NCI-H1105 (cell line): ENCODE measurements around the gene MAGEA1.
"Not testable (repeated sequence)": the region's sequence is repeated elsewhere in the genome, so short reads cannot be mapped to it uniquely, and the experiment has no call there.

Source experiments
- DNase-seq: peaks from one replicate; lab custom pipeline; 2025; lab: John Stamatoyannopoulos, UW

The MAGEA1 gene, protein sequence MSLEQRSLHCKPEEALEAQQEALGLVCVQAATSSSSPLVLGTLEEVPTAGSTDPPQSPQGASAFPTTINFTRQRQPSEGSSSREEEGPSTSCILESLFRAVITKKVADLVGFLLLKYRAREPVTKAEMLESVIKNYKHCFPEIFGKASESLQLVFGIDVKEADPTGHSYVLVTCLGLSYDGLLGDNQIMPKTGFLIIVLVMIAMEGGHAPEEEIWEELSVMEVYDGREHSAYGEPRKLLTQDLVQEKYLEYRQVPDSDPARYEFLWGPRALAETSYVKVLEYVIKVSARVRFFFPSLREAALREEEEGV

DNA sequence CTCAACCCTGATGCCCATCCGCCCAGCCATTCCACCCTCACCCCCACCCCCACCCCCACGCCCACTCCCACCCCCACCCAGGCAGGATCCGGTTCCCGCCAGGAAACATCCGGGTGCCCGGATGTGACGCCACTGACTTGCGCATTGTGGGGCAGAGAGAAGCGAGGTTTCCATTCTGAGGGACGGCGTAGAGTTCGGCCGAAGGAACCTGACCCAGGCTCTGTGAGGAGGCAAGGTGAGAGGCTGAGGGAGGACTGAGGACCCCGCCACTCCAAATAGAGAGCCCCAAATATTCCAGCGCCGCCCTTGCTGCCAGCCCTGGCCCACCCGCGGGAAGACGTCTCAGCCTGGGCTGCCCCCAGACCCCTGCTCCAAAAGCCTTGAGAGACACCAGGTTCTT, at the start of gene MAGEA1:
Gene MAGEA1, plus strand, starts transcription at position 154 of the 400 bp plus-strand sequence. CDS start 3,106 bp downstream, outside the sequence.
- no peak for DNase-seq

DNA sequence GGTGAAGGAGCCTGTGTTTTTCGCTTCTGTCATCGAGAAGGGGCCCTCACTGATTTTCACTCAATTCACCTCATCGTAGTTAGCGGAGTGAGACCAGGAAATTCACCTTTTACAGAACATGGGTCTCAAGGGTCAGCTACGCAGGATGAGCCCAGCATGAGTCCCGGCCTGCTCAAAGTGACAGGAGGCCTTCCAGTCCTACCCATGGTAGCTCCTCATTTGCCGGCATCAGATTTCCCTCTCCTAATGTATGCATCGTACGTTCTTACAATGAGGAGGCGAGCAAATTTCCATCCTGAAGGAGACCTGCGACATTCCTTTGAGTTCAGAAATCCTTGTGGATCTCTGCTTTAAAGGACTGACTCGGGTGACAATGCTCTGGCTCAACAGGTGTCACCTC, 46.2 kb upstream of the MAGEA1 start:
- DNase-seq: not testable (repeated sequence)

DNA sequence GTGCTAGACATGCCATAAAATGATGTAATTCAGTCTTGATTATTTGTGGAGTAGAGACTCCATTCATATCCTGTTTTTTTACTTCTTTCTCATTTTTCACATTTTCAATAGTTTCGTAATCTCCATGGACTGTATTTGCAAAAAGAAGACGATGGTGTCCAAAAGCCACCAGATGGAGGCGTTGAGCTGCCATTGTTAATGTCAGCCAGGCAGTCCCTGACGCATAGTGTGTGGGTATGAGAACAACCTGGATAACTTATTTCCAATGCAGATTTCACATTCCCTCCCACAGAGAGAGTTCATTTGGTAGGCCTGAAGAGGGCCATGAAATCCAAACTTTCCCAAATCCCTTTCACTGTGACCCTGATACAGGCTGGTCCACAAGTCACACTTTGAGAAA, 40.0 kb upstream of the MAGEA1 start:
- DNase-seq: not testable (repeated sequence)

DNA sequence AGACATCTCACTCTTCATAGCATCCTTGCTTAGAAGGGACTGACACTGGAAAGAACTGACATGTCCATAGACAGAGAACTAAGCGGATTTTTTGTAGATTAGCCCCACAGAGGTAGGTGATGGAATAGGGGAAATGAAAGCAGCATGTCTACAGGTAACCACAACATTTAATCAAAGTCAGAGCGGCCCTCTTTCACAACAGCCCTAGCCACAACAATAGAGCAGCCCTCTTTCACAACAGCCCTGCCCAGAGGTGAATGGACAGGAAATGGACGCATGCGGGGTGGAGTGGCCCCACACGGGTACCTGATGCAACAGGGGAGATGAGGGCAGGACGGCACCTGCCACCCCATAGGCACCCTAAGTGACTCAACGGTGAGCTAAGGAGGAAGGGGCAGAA, 32.8 kb upstream of the MAGEA1 start:
- not testable (repeated sequence) for DNase-seq

DNA sequence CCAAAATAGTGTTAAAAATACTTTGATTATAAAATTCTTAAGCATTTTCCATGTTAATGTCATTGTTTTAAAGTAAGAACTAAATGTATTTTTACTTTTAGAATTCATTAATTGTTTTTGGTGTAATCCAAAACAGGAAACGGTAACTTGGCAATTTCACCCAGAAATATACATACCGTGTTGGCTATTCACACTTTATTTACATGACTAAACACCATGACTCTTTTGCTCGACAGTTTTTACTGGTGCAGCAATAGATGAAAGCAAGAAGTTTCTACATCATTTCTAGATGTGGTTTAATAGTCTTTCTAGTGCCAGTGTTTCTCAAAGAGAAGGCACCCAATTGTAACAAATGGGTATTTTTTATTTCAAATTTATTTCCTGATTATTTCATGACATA, 25.6 kb upstream of the MAGEA1 start:
- DNase-seq: no peak

DNA sequence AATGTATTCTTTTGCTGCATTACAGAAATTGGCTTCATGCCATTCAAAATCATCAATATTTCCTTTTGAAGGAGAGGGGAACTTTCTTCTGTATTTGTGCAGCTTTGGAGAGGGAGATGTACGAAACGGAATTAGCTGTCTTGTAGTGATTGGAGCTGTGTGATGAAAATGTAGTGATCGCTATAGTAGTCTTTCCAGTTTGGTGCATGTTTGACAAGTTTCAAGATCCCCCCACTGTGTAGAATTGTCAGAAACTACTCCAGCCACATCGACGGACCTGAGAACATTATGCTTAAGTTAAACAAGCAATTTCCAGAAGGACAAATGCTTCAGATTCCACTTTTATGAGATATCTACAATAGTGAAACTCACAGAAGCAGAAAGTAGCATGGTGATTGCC, 21.6 kb upstream of the MAGEA1 start:
- DNase-seq: no peak

DNA sequence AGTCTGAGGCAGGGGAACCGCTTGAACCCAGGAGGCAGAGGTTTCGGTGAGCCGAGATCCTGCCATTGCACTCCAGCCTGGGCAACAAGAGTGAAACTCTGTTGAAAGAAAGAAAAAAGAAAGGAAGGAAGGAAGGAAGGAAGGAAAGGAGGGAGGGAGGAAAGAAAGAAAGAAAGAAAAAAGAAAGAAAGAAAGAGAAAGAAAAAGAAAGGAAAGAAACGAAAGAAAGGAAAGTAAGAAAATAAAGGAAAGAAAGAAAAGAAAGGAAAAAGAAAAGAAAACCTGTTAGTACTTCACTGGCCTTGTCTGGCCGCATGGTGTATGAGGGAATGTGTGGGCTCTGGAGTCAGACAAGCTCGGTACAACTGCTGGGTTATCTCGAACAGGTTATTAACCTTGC, 20.8 kb upstream of the MAGEA1 start:
- no peak for DNase-seq

DNA sequence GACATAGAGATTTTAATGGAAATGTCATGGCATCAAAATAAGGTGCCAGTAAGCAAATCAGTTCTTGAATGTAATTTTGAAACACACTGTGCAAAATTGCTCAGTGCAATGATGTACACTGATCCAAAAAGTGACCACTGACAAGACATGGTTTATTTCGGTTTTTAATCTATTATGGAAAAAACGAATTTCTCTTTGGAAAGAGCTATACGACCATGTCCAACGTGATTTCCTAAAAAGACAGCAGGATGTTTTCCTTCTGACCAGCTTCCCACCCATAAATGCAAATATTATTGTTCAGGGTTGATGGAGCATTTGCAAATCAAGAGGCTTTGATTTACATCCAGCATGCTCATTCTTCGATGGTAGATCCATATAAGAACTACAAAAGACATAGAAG, 17.1 kb upstream of the MAGEA1 start:
- DNase-seq: no peak

DNA sequence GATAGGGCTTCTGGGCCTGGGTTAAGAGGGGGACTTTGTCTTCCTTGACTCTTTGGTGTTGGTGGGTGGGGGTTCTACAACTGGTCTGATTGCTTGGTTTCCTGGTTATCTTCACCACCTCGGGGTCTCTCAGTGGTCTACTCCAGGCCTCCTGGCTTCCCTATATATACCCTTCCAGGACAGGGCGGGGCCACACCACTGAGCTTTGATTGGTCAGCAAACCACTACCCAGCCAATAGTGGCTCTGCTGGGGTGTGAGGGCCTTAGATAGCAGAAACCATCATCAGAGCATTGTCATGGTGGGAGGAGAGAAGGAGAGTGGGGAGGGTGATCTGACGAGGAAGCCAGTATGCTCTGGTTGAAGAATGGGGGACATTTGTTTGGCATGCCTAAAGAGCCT, 14.4 kb upstream of the MAGEA1 start:
- no peak for DNase-seq

DNA sequence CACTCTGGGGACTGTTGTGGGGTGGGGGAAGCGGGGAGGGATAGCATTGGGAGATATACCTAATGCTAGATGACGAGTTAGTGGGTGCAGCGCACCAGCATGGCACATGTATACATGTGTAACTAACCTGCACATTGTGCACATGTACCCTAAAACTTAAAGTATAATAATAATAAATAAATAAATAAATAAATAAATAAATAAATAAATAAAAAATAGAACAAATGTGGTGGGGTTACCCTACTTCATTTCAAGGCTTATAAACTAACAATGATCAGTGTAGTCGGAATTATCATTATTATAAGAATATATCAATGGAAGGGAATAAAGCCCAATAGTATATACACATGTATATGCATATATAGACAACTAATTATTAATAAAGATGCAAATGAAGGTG, 10.7 kb upstream of the MAGEA1 start:
- DNase-seq: not testable (repeated sequence)

DNA sequence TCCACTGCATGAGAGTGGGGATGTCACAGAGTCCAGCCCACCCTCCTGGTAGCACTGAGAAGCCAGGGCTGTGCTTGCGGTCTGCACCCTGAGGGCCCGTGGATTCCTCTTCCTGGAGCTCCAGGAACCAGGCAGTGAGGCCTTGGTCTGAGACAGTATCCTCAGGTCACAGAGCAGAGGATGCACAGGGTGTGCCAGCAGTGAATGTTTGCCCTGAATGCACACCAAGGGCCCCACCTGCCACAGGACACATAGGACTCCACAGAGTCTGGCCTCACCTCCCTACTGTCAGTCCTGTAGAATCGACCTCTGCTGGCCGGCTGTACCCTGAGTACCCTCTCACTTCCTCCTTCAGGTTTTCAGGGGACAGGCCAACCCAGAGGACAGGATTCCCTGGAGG, 2.7 kb downstream of the MAGEA1 start:
- DNase-seq: no peak

DNA sequence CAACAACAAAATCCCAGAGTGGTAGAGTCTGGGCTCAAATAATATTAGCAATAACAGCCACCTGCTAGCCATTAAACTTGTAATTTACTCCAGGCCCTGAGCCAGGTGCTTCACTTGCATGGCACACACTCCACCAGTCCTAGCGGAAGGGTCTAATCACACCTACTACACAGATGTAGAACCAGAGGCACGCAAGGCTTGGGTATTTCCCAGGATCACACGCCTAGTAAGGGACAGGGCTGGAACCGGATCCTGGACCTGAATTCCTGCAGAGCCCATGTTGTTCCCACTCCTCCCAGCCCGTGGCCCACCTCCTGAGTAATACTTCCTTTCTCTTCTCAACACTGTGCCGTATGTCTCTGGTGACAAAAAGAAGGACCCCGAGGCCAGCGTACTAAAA, 5.7 kb downstream of the MAGEA1 start:
- DNase-seq: peak; percentile 69

DNA sequence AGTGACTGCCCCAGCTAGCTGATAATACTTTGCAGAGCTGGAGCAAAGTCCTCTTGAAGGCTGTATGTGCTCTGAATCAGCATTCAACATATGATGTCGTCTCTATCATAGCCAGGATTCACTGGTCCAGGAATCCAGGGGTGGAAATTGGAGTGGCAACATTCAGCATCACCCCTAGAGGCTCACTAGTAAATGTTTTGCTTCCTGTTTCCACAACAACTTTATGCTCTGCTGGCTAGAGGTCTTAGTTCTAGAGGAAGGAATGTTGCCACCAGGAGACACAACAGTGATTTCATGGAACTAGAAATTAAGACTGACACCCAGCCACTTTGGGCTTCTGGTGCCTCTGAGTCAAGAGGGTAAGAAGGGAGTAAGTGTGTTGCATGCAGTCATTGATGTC, 11.3 kb downstream of the MAGEA1 start:
- no peak for DNase-seq

DNA sequence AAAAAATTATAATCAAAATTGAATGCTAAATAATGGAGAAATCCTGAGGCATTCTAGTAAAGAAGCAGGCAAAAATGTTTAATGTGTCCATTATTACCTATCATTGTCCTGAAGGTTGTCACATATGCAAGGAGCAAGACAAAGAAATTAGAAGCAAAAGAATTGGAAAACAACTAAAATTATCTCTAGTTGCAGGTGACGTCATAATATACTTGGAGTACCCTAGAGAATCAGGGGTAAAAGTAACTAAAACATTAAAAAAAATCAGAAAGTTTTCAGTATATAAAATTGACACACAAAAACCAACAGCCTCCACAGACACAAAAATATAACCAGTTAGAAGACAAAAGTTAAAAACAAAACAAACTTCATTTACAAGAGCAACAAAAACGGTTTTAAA, 21.4 kb downstream of the MAGEA1 start:
- no peak for DNase-seq

DNA sequence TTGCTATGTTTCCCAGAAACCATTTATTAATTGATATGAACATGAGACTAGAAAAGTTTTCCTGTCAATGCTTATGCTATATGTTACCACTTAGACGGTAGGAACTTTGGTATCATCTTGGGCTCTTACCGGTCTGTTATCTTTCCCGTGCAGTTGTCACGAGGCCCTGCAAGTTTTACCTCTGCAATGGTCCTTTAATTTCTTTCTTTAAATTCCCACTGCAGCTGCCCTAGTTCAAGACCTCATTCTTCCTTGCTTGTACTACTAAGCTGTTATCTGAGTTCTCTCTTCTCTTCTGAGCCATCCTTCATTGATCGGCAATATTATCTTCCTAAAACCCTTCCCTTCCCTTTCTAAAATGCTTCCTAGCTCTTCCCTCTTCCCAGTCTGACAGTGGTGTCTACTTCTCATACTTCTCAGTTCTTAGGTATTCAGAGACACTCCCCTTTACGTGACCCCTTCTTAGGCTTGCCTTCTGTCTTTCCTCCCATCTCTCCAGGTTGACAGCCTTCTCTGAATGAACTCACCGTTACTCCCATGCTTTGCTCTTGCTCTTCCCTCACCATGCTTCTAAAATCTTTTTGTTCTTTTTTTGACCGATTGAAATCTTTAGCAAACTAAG, 27.5 kb downstream of the MAGEA1 start:
- DNase-seq: no peak

DNA sequence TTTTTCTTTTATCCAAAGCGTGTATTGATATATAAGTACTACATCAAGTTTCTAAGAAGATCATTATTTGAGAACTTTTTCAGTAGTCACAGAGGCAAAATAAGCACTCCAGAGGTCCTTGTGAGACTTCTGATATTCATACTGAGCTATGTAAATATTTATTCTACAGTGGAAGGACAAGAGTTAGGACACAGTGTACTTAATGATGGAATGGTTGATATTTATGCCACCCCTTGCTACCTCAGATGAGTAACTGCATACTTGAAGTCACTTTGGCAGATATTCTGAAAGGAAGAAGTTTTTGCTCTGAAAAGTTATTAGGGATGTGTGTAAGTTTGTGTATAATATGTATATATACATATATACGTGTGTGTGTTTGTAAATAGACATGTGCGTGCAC, 30.3 kb downstream of the MAGEA1 start:
- no peak for DNase-seq

DNA sequence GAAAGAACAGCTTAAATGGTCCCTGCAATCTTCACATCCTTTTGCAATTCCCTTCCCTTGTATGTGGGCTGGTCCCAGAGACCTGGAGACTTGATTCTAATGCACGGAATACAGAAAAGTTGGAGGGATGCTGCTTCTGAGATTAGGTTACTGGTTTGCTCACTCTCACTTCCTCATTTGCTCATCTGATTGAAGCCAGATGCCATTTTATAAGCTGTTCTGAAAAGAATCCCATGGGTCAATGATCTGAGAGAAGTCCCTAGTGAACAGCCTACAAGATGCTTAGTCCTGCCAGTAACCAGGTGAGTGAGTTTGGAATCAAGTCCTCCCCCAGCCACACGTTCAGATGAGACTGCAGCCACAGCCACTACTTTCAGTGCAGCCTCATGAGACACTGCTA, 35.9 kb downstream of the MAGEA1 start:
- DNase-seq: no peak

DNA sequence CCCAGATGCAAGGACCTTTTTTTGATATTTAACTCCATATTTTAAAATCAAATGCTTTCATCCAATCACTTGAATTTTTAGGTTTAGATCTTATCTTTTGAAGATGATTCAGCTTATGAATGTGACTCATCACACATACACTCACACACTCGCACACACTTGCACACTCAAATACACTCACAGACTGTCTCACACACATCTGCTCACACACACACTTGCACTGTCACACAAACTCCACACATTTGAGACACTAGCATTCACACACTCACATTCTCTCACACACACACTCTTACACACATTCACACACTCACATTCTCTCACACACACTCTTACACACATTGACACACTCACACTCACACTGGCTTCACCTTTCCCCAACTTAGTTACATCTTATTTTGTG, 37.8 kb downstream of the MAGEA1 start:
- DNase-seq: no peak

DNA sequence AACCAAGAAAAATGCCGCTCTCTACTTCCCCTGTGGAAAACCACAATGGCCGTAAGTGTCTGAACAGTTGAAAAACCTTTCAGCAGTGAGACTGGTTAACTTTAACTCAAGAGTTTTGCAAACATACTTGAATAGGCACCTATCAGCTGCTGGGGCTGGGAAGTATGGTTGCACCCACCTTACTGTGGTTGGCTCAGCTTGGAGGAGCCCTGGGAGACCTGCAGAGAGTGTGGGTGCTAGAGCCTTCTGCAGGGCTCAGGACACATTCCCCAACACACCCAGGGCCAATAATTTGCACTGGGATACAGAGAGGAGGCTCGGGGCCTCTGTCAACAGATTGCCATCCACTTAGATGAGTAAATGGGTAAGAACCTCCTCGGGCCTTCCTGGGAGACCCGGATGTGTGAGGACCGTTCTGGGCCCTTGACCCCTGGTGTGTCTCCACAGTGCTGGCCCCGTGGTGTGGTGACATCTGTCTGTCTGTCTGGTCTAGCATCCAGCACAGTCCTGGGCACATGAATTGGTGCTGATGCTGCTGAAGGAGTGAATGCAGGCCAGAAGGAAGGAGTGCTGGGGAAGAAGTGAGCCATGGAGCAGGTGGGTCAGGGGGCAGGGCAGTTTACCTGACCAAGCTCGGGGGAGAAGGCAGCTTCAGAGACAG, 46.5 kb downstream of the MAGEA1 start:
- DNase-seq: no peak

DNA sequence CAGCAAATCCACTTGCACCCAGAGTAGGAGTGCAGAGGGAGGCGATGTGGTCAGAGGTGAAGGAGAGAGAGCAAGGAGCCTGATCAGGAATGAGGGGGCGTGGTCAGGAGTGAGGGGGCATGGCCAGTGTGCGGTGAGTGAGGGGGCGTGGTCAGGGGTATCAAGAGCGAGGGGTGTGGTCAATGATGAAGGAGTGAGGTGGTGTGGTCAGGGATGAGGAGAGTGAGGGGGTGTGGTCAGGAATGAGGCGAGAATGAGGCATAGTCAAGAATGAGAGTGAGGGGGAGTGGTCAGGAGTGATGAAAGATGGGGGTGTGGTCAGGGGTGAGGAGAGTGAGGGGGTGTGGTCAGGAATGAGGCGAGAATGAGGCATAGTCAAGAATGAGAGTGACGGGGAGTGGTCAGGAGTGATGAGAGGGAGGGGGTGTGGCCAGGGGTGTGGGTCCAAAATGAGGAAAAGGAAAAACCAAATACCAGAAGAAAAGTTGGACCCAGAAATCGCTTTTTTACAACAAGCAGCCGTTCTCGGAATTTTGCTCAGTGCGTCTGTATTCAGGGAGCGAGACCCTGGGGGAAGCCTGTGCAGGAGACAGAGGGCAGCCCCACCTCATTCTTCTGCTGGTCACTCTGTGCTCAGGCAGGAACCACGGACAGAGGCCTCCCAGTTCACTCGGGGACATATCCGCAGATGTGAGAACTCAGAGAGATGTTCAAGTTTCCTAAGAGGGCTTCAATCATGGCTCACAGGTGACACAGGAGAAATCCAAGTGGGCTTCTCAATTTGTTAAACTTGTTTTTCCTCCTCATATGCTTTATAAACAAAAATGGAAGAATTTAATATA, 47.5 kb downstream of the MAGEA1 start:
- no peak for DNase-seq
